H9 (cell line): ENCODE data around the gene CTCF. TPM values are rescaled to one million over a fixed set of nuclear protein-coding genes. Genes with fewer than 3 reads are reported as not detected.

ENCODE experiments used
- DNase-seq: peaks from one replicate; pipeline ENCODE4 v3.0.0-alpha.2; 2017
- H2AFZ ChIP-seq: one replicate; pipeline ENCODE4 v1.6.1; 2013; ENCODE audit warnings: mild to moderate bottlenecking, low read length, control low read depth, moderate library complexity
- H2AK5ac ChIP-seq: 2 replicates; pipeline ENCODE4 v1.6.1; 2013; ENCODE audit warnings: low read length, control low read depth, mixed read lengths; ENCODE audit not compliant: insufficient read length
- H2BK120ac ChIP-seq: one replicate; pipeline ENCODE4 v1.6.1; 2013; ENCODE audit warnings: low read depth, mild to moderate bottlenecking, low read length, control low read depth, inconsistent platforms; ENCODE audit not compliant: poor library complexity, severe bottlenecking
- H2BK12ac ChIP-seq: 2 replicates; pipeline ENCODE4 v1.6.1; 2013; ENCODE audit warnings: low read length, control low read depth, mixed read lengths, low read depth; ENCODE audit not compliant: insufficient read length
- H2BK15ac ChIP-seq: 2 replicates; pipeline ENCODE4 v1.6.1; 2013; ENCODE audit warnings: low read depth, low read length, control low read depth
- H2BK20ac ChIP-seq: one replicate; pipeline ENCODE4 v1.6.1; 2013; ENCODE audit warnings: low read depth, mild to moderate bottlenecking, low read length, control low read depth, inconsistent platforms; ENCODE audit not compliant: poor library complexity, severe bottlenecking
- H2BK5ac ChIP-seq: 2 replicates; pipeline ENCODE4 v1.6.1; 2013; ENCODE audit warnings: low read length, control low read depth, mixed read lengths; ENCODE audit not compliant: insufficient read length
- H3K14ac ChIP-seq: 2 replicates; pipeline ENCODE4 v1.6.1; 2013; ENCODE audit warnings: low read length, control low read depth; ENCODE audit not compliant: insufficient read depth
- H3K18ac ChIP-seq: 2 replicates; pipeline ENCODE4 v1.6.1; 2013; ENCODE audit warnings: low read depth, mild to moderate bottlenecking, mixed read lengths, low read length, control low read depth; ENCODE audit not compliant: insufficient read length
- H3K23ac ChIP-seq: 2 replicates; pipeline ENCODE4 v1.6.1; 2013; ENCODE audit warnings: low read length, control low read depth, mixed read lengths, low read depth; ENCODE audit not compliant: insufficient read length
- H3K23me2 ChIP-seq: 2 replicates; pipeline ENCODE4 v1.6.1; 2013; ENCODE audit warnings: low read depth, mild to moderate bottlenecking, mixed read lengths, low read length, control low read depth; ENCODE audit not compliant: insufficient read length, poor library complexity, severe bottlenecking
- H3K27ac ChIP-seq: 2 replicates; pipeline ENCODE4 v1.5.1; 2013; ENCODE audit warnings: low read length, control low read depth, mixed read lengths, low read depth; ENCODE audit not compliant: insufficient read length
- H3K27me3 ChIP-seq: 2 replicates; pipeline ENCODE4 v1.6.1; 2013; ENCODE audit warnings: low read length, control low read depth, inconsistent platforms; ENCODE audit not compliant: insufficient read depth
- H3K4ac ChIP-seq: 2 replicates; pipeline ENCODE4 v1.6.1; 2013; ENCODE audit warnings: low read depth, mild to moderate bottlenecking, control low read depth, inconsistent platforms, low read length, moderate library complexity
- H3K4me1 ChIP-seq: 2 replicates; pipeline ENCODE4 v1.6.1; 2013; ENCODE audit warnings: low read length, control low read depth, inconsistent platforms; ENCODE audit not compliant: insufficient read depth
- H3K4me2 ChIP-seq: 2 replicates; pipeline ENCODE4 v1.6.1; 2013; ENCODE audit warnings: low read length, control low read depth, mixed read lengths; ENCODE audit not compliant: insufficient read length, insufficient read depth
- H3K56ac ChIP-seq: 2 replicates; pipeline ENCODE4 v1.6.1; 2013; ENCODE audit warnings: low read depth, mild to moderate bottlenecking, mixed read lengths, low read length, control low read depth; ENCODE audit not compliant: insufficient read length
- H3K79me1 ChIP-seq: 2 replicates; pipeline ENCODE4 v1.6.1; 2013; ENCODE audit warnings: low read depth, mild to moderate bottlenecking, moderate library complexity, low read length, control low read depth, inconsistent platforms; ENCODE audit not compliant: insufficient read depth, poor library complexity, severe bottlenecking
- H3K79me2 ChIP-seq: 2 replicates; pipeline ENCODE4 v1.6.1; 2013; ENCODE audit warnings: low read length, control low read depth, inconsistent platforms; ENCODE audit not compliant: insufficient read depth
- H3K9ac ChIP-seq: 2 replicates; pipeline ENCODE4 v1.6.1; 2013; ENCODE audit warnings: low read length, control low read depth, mixed read lengths; ENCODE audit not compliant: insufficient read length; ENCODE audit errors: extremely low read depth
- H3K9me3 ChIP-seq: one replicate; pipeline ENCODE4 v1.6.1; 2013; ENCODE audit warnings: low read depth, low read length, inconsistent platforms; ENCODE audit not compliant: control insufficient read depth
- H3T11ph ChIP-seq: one replicate; pipeline ENCODE4 v1.6.1; 2013; ENCODE audit warnings: mild to moderate bottlenecking, low read length, control low read depth, inconsistent platforms
- H4K20me1 ChIP-seq: one replicate; pipeline ENCODE4 v1.6.1; 2013; ENCODE audit not compliant: control insufficient read depth, insufficient read length, insufficient read depth
- H4K5ac ChIP-seq: 2 replicates; pipeline ENCODE4 v1.6.1; 2013; ENCODE audit warnings: low read depth, mild to moderate bottlenecking, mixed read lengths, low read length, control low read depth; ENCODE audit not compliant: insufficient read length
- H4K8ac ChIP-seq: replicated peaks from 2 replicates; pipeline ENCODE4 v1.6.1; 2013; ENCODE audit warnings: low read length, control low read depth, mixed read lengths, low read depth; ENCODE audit not compliant: insufficient read length
- H4K91ac ChIP-seq: 2 replicates; pipeline ENCODE4 v1.6.1; 2013; ENCODE audit warnings: low read depth, mild to moderate bottlenecking, moderate library complexity, mixed read lengths, low read length, control low read depth; ENCODE audit not compliant: insufficient read length
- H3K27ac Mint-ChIP-seq, 3 experiments: 2 replicates in 2 of 3; 3 replicates in 1 of 3; pipeline ENCODE4 v1.8.0; 2020 to 2021; ENCODE audit warnings: mixed read lengths in 3 of 3, mild to moderate bottlenecking in 1 of 3, moderate library complexity in 1 of 3
- H3K27me3 Mint-ChIP-seq: 2 replicates; pipeline ENCODE4 v1.8.0; 2021; ENCODE audit warnings: low read depth, mild to moderate bottlenecking, moderate library complexity, mixed read lengths
- H3K36me3 Mint-ChIP-seq, 3 experiments: 2 replicates in 2 of 3; 3 replicates in 1 of 3; pipeline ENCODE4 v1.8.0; 2020 to 2021; ENCODE audit warnings: low read depth in 3 of 3, mixed read lengths in 3 of 3; ENCODE audit not compliant: insufficient read depth in 1 of 3
- H3K4me1 Mint-ChIP-seq, 2 experiments: 2 replicates each; pipeline ENCODE4 v1.8.0; 2020; ENCODE audit warnings: mixed read lengths in 2 of 2
- H3K4me3 Mint-ChIP-seq, 2 experiments: 2 replicates in 1 of 2; 3 replicates in 1 of 2; pipeline ENCODE4 v1.8.0; 2020 to 2021; ENCODE audit warnings: mild to moderate bottlenecking in 2 of 2, mixed read lengths in 2 of 2, moderate library complexity in 1 of 2
- H3K9me3 Mint-ChIP-seq, 2 experiments: 2 replicates in 1 of 2; 3 replicates in 1 of 2; pipeline ENCODE4 v1.8.0; 2020; ENCODE audit warnings: mild to moderate bottlenecking in 2 of 2, mixed read lengths in 2 of 2, moderate library complexity in 1 of 2
- CTCF ChIP-seq: fragments of 200-600 bp; sonication (generic); conservative IDR thresholded peaks from 3 replicates; pipeline ENCODE4 v1.8.0; 2021; ENCODE audit warnings: antibody characterized with exemption, mild to moderate bottlenecking
- whole genome bisulfite sequencing: extraction: QIAGEN DNeasy Blood & Tissue Kit; methylation state at CpG from one replicate; pipeline ENCODE4 v1.1.7; 2013; ENCODE audit warnings: missing lambda C conversion rate, low lambda C conversion rate, mixed read lengths; ENCODE audit not compliant: insufficient read length; ENCODE audit errors: extremely low coverage; 5-methylcytosine and 5-hydroxymethylcytosine counted together
- total RNA-seq: library from RNA; stranded (reverse); gene quantifications from 2 replicates; pipeline ENCODE4 v1.2.1, GENCODE V29; 2021

The CTCF gene
- total RNA-seq, 1 experiment from 2014 or later: 87.3 TPM

GRCh38 chr16:67676939-67677338 lies 114.6 kb downstream of the CTCF start:
- H2BK15ac ChIP-seq: no peak overlapping the region
- H2BK20ac ChIP-seq: no peak overlapping the region
- H3K4me3 Mint-ChIP-seq: no peak overlapping the region
- no peak overlapping the region for H4K8ac ChIP-seq
- no peak overlapping the region for H3K9ac ChIP-seq
- H3T11ph ChIP-seq: no peak overlapping the region
- peaks cover 0 to 12% (median 4%) of the 10 kb centered on the region in 3 experiments; a peak in 4 of 7 replicates for H3K36me3 Mint-ChIP-seq
- 0 out of 4 replicates have a peak, but pooled peaks cover 0 to 2% of the 10 kb centered on the region in 2 experiments for H3K4me1 Mint-ChIP-seq
- no peak overlapping the region for H2BK5ac ChIP-seq
- H3K56ac ChIP-seq: no peak overlapping the region
- H3K18ac ChIP-seq: no peak overlapping the region
- H2BK120ac ChIP-seq: no peak overlapping the region
- H3K4me2 ChIP-seq: no peak overlapping the region
- H3K9me3 ChIP-seq: no peaks in the 10 kb centered on the region
- no peak overlapping the region for H3K27ac ChIP-seq
- no peak overlapping the region for H2AK5ac ChIP-seq
- H3K27me3 Mint-ChIP-seq: no peaks in the 10 kb centered on the region
- H3K23ac ChIP-seq: no peak overlapping the region
- no peaks in the 10 kb centered on the region for H3K23me2 ChIP-seq
- no peak overlapping the region for H3K14ac ChIP-seq
- H3K9me3 Mint-ChIP-seq: no peaks in the 10 kb centered on the region
- TF ChIP-seq CTCF: no peak
- WGBS: no CpG with 5 or more reads among the region's 8 CpGs
- H3K4ac ChIP-seq: no peak overlapping the region
- H2AFZ ChIP-seq: no peak overlapping the region
- no peak overlapping the region for H3K27ac Mint-ChIP-seq
- no peak overlapping the region for H4K5ac ChIP-seq
- DNase-seq: no peak
- H3K27me3 ChIP-seq: no peaks in the 10 kb centered on the region
- no peaks in the 10 kb centered on the region for H3K79me2 ChIP-seq
- peaks cover 3% of the 10 kb centered on the region for H4K20me1 ChIP-seq
- no peak overlapping the region for H2BK12ac ChIP-seq
- no peaks in the 10 kb centered on the region for H3K79me1 ChIP-seq
- no peak overlapping the region for H4K91ac ChIP-seq
- no peaks in the 10 kb centered on the region for H3K4me1 ChIP-seq
